GM23338 (cell line): ENCODE results near the gene TGFBR1. TPM values are rescaled to one million over a fixed set of nuclear protein-coding genes. Genes with fewer than 3 reads are reported as not detected.

Source experiments
- ATAC-seq: fragments of 200-7000 bp; cut with Tn5 transposase; 3 replicates; pipeline ENCODE4 v1.9.1; 2020
- DNase-seq: peaks from one replicate; pipeline ENCODE4 v3.0.0-alpha.2; 2015; ENCODE audit warnings: low spot score
- H2AFZ ChIP-seq: fragments of 200-600 bp; sonication (generic); 2 replicates; pipeline ENCODE4 v1.8.0; 2016; ENCODE audit warnings: antibody characterized with exemption, mild to moderate bottlenecking, moderate library complexity
- H3F3A ChIP-seq: fragments of 200-600 bp; sonication (generic); replicated peaks from 2 replicates; pipeline ENCODE4 v1.8.0; 2017; ENCODE audit warnings: antibody characterized with exemption, mixed run types, low read depth
- H3K27ac ChIP-seq: fragments of 200-600 bp; sonication (generic); 2 replicates; pipeline ENCODE4 v1.6.1; 2016; ENCODE audit warnings: low read depth
- H3K27me3 ChIP-seq: fragments of 200-600 bp; sonication (generic); 2 replicates; pipeline ENCODE4 v1.8.0; 2016; ENCODE audit warnings: mild to moderate bottlenecking, mixed run types, moderate library complexity; ENCODE audit not compliant: insufficient read depth
- H3K36me3 ChIP-seq: fragments of 200-600 bp; sonication (generic); 2 replicates; pipeline ENCODE4 v1.8.0; 2016; ENCODE audit warnings: mild to moderate bottlenecking; ENCODE audit not compliant: insufficient read depth
- H3K4me1 ChIP-seq: fragments of 200-600 bp; sonication (generic); 2 replicates; pipeline ENCODE4 v1.8.0; 2016; ENCODE audit warnings: mild to moderate bottlenecking, moderate library complexity; ENCODE audit not compliant: insufficient read depth
- H3K4me2 ChIP-seq: fragments of 200-600 bp; sonication (generic); 2 replicates; pipeline ENCODE4 v1.7.1; 2017; ENCODE audit warnings: mixed run types
- H3K4me3 ChIP-seq: fragments of 200-600 bp; sonication (generic); 2 replicates; pipeline ENCODE4 v1.6.1; 2016; ENCODE audit warnings: mixed run types
- H3K79me2 ChIP-seq: fragments of 200-600 bp; sonication (generic); replicated peaks from 2 replicates; pipeline ENCODE4 v1.8.0; 2017; ENCODE audit warnings: mild to moderate bottlenecking; ENCODE audit not compliant: insufficient read depth
- H3K9me2 ChIP-seq: fragments of 200-600 bp; sonication (generic); 2 replicates; pipeline ENCODE4 v1.8.0; 2017; ENCODE audit not compliant: insufficient read depth
- H4K20me1 ChIP-seq: fragments of 200-600 bp; sonication (generic); replicated peaks from 2 replicates; pipeline ENCODE4 v1.8.0; 2017; ENCODE audit warnings: mild to moderate bottlenecking; ENCODE audit not compliant: insufficient read depth
- H3K27ac Mint-ChIP-seq: 2 replicates; pipeline ENCODE4 v1.8.0; 2020; ENCODE audit warnings: inconsistent platforms, mild to moderate bottlenecking, moderate library complexity, mixed read lengths
- H3K27me3 Mint-ChIP-seq: 3 replicates; pipeline ENCODE4 v1.8.0; 2022; ENCODE audit warnings: low read depth, mild to moderate bottlenecking, moderate library complexity, mixed read lengths, inconsistent platforms; ENCODE audit not compliant: insufficient read depth, poor library complexity
- H3K36me3 Mint-ChIP-seq: 3 replicates; pipeline ENCODE4 v1.8.0; 2021; ENCODE audit warnings: low read depth, mild to moderate bottlenecking, inconsistent platforms, moderate library complexity, mixed read lengths
- H3K4me1 Mint-ChIP-seq: 3 replicates; pipeline ENCODE4 v1.8.0; 2020; ENCODE audit warnings: mild to moderate bottlenecking, inconsistent platforms, mixed read lengths
- H3K4me3 Mint-ChIP-seq: 3 replicates; pipeline ENCODE4 v1.8.0; 2021; ENCODE audit warnings: moderate library complexity, mild to moderate bottlenecking, inconsistent platforms, mixed read lengths
- H3K9me3 Mint-ChIP-seq: 3 replicates; pipeline ENCODE4 v1.8.0; 2020; ENCODE audit warnings: moderate library complexity, mild to moderate bottlenecking, inconsistent platforms, mixed read lengths
- CREB1 ChIP-seq: fragments of 250-450 bp; sonication (Bioruptor Pico); IDR thresholded peaks from 2 replicates; pipeline ENCODE4 v1.5.0; 2020; ENCODE audit warnings: low read depth, mild to moderate bottlenecking, moderate library complexity
- EZH2 ChIP-seq: fragments of 200-600 bp; sonication (generic); IDR thresholded peaks from one replicate; pipeline ENCODE4 v1.8.0; 2017; ENCODE audit warnings: antibody characterized with exemption, mild to moderate bottlenecking, low read depth; ENCODE audit not compliant: unreplicated experiment
- EZH2phosphoT487 ChIP-seq: fragments of 200-600 bp; sonication (generic); IDR thresholded peaks from one replicate; pipeline ENCODE4 v1.8.1; 2018; ENCODE audit warnings: antibody characterized with exemption; ENCODE audit not compliant: unreplicated experiment
- JUNB ChIP-seq: IDR thresholded peaks from one replicate; pipeline ENCODE4 v1.6.1; 2016; ENCODE audit warnings: antibody characterized with exemption; ENCODE audit not compliant: unreplicated experiment
- NANOG ChIP-seq: IDR thresholded peaks from 2 replicates; pipeline ENCODE4 v1.6.1; 2016; ENCODE audit warnings: antibody characterized with exemption, borderline replicate concordance
- POLR2AphosphoS5 ChIP-seq: IDR thresholded peaks from 2 replicates; pipeline ENCODE4 v1.6.1; 2016; ENCODE audit warnings: antibody characterized with exemption, low read depth
- STAT1 ChIP-seq: IDR thresholded peaks from one replicate; pipeline ENCODE4 v1.6.1; 2016; ENCODE audit warnings: antibody characterized with exemption; ENCODE audit not compliant: unreplicated experiment
- ZNF114 ChIP-seq: fragments of 250-450 bp; sonication (Bioruptor Pico); IDR thresholded peaks from 2 replicates; pipeline ENCODE4 v1.5.0; 2020; ENCODE audit warnings: mild to moderate bottlenecking, moderate library complexity
- ZNF331 ChIP-seq: fragments of 250-450 bp; sonication (Bioruptor Pico); IDR thresholded peaks from 2 replicates; pipeline ENCODE4 v1.5.0; 2020; ENCODE audit warnings: low read depth, mild to moderate bottlenecking, moderate library complexity
- polyA plus RNA-seq: library from polyadenylated mRNA; unstranded; fragments of >200 nt; fragmentation: Nextera tagmentation; extraction: Ambion mirVana; gene quantifications from 2 replicates; pipeline ENCODE4 v1.2.1, GENCODE V29; 2016
- total RNA-seq: library from RNA; depleted of rRNA; stranded (reverse); fragments of >200 nt; shearing (Covaris generic); gene quantifications from 2 replicates; pipeline ENCODE4 v1.2.3, GENCODE V29; 2014
- TF ChIP-seq, protein P1 (sequence below), 2 experiments: fragments of 200-600 bp in 1 of 2; sonication (generic) in 1 of 2; conservative IDR thresholded peaks; 2 replicates each; pipeline versions ENCODE4 v1.5.1 to v1.6.1; 2016 to 2017; ENCODE audit warnings: antibody characterized with exemption in 2 of 2, low read depth in 2 of 2, mild to moderate bottlenecking in 2 of 2, moderate library complexity in 1 of 2
- TF ChIP-seq, protein P2 (sequence below): IDR thresholded peaks from 2 replicates; pipeline ENCODE4 v1.6.1; 2016; ENCODE audit warnings: antibody characterized with exemption
- TF ChIP-seq, protein P3 (sequence below): fragments of 250-450 bp; sonication (Bioruptor Pico); IDR thresholded peaks from 2 replicates; pipeline ENCODE4 v1.5.0; 2020; ENCODE audit warnings: mild to moderate bottlenecking, moderate library complexity
- TF ChIP-seq, protein P4 (sequence below): IDR thresholded peaks from one replicate; pipeline ENCODE4 v1.6.1; 2018; ENCODE audit warnings: antibody characterized with exemption; ENCODE audit not compliant: unreplicated experiment

Gene TGFBR1
- total and polyA plus RNA-seq, 2 experiments from 2014 or later = 9.3 to 40.2 TPM

DNA sequence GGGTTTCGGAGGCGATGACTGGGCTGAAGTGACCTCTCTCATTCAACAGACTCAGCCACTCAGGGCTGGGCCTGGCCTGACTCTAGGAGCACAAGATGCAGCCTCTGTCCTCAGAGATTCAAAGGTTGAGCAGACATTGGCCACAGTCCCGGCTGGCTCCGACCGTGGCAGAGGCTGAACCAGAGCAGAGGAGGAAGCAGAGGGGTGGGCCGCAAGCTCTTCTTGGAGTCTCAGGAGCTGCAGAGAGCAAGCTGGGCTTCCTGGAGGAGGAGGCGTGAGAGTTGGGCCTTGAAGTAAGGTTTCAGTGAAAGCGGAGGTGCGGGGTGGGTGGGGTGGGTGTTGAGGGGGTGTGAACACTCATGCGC, 79.2 kb downstream of the TGFBR1 start:
- H3K4me3 ChIP-seq = no peak overlapping the region
- peak; percentile 40 for ATAC-seq

More for the DNA sequence above, 79.2 kb downstream of the TGFBR1 start:
- Mint-ChIP-seq H3K27ac (no peak overlapping the region), H3K4me1 (peaks cover 14% of the 10 kb centered on the region), H3K27me3 (peaks cover 3% of the 10 kb centered on the region), H3K36me3 (no peaks in the 10 kb centered on the region), H3K4me3 (no peak overlapping the region), H3K9me3 (no peaks in the 10 kb centered on the region)
- H3K36me3 ChIP-seq = no peaks in the 10 kb centered on the region
- H3F3A ChIP-seq = no peaks in the 10 kb centered on the region
- no peak overlapping the region for H3K27ac ChIP-seq
- no peaks in the 10 kb centered on the region for H3K9me2 ChIP-seq
- TF ChIP-seq, protein P1, sequence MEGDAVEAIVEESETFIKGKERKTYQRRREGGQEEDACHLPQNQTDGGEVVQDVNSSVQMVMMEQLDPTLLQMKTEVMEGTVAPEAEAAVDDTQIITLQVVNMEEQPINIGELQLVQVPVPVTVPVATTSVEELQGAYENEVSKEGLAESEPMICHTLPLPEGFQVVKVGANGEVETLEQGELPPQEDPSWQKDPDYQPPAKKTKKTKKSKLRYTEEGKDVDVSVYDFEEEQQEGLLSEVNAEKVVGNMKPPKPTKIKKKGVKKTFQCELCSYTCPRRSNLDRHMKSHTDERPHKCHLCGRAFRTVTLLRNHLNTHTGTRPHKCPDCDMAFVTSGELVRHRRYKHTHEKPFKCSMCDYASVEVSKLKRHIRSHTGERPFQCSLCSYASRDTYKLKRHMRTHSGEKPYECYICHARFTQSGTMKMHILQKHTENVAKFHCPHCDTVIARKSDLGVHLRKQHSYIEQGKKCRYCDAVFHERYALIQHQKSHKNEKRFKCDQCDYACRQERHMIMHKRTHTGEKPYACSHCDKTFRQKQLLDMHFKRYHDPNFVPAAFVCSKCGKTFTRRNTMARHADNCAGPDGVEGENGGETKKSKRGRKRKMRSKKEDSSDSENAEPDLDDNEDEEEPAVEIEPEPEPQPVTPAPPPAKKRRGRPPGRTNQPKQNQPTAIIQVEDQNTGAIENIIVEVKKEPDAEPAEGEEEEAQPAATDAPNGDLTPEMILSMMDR (conservative IDR thresholded peaks at IDR 0.05; ENCODE audit: low read depth in 2 of 2) = no peak
- TF ChIP-seq, protein P2, sequence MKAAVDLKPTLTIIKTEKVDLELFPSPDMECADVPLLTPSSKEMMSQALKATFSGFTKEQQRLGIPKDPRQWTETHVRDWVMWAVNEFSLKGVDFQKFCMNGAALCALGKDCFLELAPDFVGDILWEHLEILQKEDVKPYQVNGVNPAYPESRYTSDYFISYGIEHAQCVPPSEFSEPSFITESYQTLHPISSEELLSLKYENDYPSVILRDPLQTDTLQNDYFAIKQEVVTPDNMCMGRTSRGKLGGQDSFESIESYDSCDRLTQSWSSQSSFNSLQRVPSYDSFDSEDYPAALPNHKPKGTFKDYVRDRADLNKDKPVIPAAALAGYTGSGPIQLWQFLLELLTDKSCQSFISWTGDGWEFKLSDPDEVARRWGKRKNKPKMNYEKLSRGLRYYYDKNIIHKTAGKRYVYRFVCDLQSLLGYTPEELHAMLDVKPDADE = no peak
- TF ChIP-seq NANOG = no peak
- TF ChIP-seq, protein P3, sequence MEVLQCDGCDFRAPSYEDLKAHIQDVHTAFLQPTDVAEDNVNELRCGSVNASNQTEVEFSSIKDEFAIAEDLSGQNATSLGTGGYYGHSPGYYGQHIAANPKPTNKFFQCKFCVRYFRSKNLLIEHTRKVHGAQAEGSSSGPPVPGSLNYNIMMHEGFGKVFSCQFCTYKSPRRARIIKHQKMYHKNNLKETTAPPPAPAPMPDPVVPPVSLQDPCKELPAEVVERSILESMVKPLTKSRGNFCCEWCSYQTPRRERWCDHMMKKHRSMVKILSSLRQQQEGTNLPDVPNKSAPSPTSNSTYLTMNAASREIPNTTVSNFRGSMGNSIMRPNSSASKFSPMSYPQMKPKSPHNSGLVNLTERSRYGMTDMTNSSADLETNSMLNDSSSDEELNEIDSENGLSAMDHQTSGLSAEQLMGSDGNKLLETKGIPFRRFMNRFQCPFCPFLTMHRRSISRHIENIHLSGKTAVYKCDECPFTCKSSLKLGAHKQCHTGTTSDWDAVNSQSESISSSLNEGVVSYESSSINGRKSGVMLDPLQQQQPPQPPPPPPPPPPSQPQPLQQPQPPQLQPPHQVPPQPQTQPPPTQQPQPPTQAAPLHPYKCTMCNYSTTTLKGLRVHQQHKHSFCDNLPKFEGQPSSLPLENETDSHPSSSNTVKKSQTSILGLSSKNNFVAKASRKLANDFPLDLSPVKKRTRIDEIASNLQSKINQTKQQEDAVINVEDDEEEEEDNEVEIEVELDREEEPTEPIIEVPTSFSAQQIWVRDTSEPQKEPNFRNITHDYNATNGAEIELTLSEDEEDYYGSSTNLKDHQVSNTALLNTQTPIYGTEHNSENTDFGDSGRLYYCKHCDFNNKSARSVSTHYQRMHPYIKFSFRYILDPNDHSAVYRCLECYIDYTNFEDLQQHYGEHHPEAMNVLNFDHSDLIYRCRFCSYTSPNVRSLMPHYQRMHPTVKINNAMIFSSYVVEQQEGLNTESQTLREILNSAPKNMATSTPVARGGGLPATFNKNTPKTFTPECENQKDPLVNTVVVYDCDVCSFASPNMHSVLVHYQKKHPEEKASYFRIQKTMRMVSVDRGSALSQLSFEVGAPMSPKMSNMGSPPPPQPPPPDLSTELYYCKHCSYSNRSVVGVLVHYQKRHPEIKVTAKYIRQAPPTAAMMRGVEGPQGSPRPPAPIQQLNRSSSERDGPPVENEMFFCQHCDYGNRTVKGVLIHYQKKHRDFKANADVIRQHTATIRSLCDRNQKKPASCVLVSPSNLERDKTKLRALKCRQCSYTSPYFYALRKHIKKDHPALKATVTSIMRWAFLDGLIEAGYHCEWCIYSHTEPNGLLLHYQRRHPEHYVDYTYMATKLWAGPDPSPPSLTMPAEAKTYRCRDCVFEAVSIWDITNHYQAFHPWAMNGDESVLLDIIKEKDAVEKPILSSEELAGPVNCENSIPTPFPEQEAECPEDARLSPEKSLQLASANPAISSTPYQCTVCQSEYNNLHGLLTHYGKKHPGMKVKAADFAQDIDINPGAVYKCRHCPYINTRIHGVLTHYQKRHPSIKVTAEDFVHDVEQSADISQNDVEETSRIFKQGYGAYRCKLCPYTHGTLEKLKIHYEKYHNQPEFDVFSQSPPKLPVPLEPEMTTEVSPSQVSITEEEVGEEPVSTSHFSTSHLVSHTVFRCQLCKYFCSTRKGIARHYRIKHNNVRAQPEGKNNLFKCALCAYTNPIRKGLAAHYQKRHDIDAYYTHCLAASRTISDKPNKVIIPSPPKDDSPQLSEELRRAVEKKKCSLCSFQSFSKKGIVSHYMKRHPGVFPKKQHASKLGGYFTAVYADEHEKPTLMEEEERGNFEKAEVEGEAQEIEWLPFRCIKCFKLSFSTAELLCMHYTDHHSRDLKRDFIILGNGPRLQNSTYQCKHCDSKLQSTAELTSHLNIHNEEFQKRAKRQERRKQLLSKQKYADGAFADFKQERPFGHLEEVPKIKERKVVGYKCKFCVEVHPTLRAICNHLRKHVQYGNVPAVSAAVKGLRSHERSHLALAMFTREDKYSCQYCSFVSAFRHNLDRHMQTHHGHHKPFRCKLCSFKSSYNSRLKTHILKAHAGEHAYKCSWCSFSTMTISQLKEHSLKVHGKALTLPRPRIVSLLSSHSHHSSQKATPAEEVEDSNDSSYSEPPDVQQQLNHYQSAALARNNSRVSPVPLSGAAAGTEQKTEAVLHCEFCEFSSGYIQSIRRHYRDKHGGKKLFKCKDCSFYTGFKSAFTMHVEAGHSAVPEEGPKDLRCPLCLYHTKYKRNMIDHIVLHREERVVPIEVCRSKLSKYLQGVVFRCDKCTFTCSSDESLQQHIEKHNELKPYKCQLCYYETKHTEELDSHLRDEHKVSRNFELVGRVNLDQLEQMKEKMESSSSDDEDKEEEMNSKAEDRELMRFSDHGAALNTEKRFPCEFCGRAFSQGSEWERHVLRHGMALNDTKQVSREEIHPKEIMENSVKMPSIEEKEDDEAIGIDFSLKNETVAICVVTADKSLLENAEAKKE (CRISPR knock-in tag) = no peak
- no peak for TF ChIP-seq EZH2phosphoT487
- TF ChIP-seq EZH2 = no peak
- no peak for TF ChIP-seq JUNB
- TF ChIP-seq ZNF331 (CRISPR knock-in tag) = no peak
- TF ChIP-seq STAT1 = no peak
- TF ChIP-seq POLR2AphosphoS5 = no peak
- no peak for TF ChIP-seq CREB1 (CRISPR knock-in tag)
- TF ChIP-seq, protein P4, sequence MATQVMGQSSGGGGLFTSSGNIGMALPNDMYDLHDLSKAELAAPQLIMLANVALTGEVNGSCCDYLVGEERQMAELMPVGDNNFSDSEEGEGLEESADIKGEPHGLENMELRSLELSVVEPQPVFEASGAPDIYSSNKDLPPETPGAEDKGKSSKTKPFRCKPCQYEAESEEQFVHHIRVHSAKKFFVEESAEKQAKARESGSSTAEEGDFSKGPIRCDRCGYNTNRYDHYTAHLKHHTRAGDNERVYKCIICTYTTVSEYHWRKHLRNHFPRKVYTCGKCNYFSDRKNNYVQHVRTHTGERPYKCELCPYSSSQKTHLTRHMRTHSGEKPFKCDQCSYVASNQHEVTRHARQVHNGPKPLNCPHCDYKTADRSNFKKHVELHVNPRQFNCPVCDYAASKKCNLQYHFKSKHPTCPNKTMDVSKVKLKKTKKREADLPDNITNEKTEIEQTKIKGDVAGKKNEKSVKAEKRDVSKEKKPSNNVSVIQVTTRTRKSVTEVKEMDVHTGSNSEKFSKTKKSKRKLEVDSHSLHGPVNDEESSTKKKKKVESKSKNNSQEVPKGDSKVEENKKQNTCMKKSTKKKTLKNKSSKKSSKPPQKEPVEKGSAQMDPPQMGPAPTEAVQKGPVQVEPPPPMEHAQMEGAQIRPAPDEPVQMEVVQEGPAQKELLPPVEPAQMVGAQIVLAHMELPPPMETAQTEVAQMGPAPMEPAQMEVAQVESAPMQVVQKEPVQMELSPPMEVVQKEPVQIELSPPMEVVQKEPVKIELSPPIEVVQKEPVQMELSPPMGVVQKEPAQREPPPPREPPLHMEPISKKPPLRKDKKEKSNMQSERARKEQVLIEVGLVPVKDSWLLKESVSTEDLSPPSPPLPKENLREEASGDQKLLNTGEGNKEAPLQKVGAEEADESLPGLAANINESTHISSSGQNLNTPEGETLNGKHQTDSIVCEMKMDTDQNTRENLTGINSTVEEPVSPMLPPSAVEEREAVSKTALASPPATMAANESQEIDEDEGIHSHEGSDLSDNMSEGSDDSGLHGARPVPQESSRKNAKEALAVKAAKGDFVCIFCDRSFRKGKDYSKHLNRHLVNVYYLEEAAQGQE = no peak
- no peak for TF ChIP-seq ZNF114
- no peak overlapping the region for H3K4me2 ChIP-seq
- peaks cover 13% of the 10 kb centered on the region for H3K4me1 ChIP-seq
- H3K27me3 ChIP-seq = no peaks in the 10 kb centered on the region
- no peaks in the 10 kb centered on the region for H3K79me2 ChIP-seq
- H4K20me1 ChIP-seq = no peaks in the 10 kb centered on the region
- no peak for DNase-seq
- H2AFZ ChIP-seq = peak overlapping the region; percentile 97; the same call in 1 of the 2 replicates
